Heart left ventricle (tissue), 16 donors: ENCODE measurements around the gene SOX9. TPM values are rescaled to one million over a fixed set of nuclear protein-coding genes. Genes with fewer than 3 reads are reported as not detected.
"Not testable (repeated sequence)": the region's sequence is repeated elsewhere in the genome, so short reads cannot be mapped to it uniquely, and the experiment has no call there.

Experiments used
- ATAC-seq, 4 donors: fragments of 200-7000 bp; cut with Tn5 transposase; one replicate each; pipeline ENCODE4 v1.9.1; 2020 to 2022; ENCODE audit warnings: moderate library complexity in 4 of 4, mild to moderate bottlenecking in 3 of 4, moderate number of reproducible peaks in 1 of 4
- DNase-seq, 5 donors: peaks; one replicate each; pipeline ENCODE4 v3.0.0-alpha.2; 2020
- H3K27ac ChIP-seq, 12 donors: fragments of 200-600 bp; sonication (generic) in 4 of 12; one replicate each; pipeline versions ENCODE4 v1.5.0 to v1.8.0; 2016 to 2022; ENCODE audit warnings: mild to moderate bottlenecking in 2 of 12
- H3K27me3 ChIP-seq, 9 donors: fragments of 200-600 bp; sonication (generic) in 2 of 9; one replicate each; pipeline versions ENCODE4 v1.5.1 to v1.8.0; 2016 to 2022; ENCODE audit warnings: mild to moderate bottlenecking in 3 of 9
- H3K36me3 ChIP-seq, 9 donors: fragments of 200-600 bp; sonication (generic) in 2 of 9; one replicate each; pipeline versions ENCODE4 v1.5.0 to v1.8.0; 2018 to 2022; ENCODE audit warnings: mild to moderate bottlenecking in 2 of 9
- H3K4me1 ChIP-seq, 12 donors: fragments of 200-600 bp; sonication (generic) in 4 of 12; one replicate each; pipeline versions ENCODE4 v1.5.0 to v1.8.0; 2016 to 2022; ENCODE audit warnings: mild to moderate bottlenecking in 3 of 12
- H3K4me3 ChIP-seq, 12 donors: fragments of 200-600 bp; sonication (generic) in 4 of 12; one replicate each; pipeline versions ENCODE4 v1.5.0 to v1.8.0; 2017 to 2022; ENCODE audit warnings: mild to moderate bottlenecking in 9 of 12, moderate library complexity in 4 of 12
- H3K9me3 ChIP-seq, 12 donors: fragments of 200-600 bp; sonication (generic) in 4 of 12; one replicate each; pipeline versions ENCODE4 v1.5.0 to v1.8.0; 2016 to 2022; ENCODE audit warnings: mild to moderate bottlenecking in 1 of 12
- POLR2A ChIP-seq, 2 donors: fragments of 450-650 bp; IDR thresholded peaks; one replicate each; pipeline ENCODE4 v1.6.1; 2017; ENCODE audit warnings: antibody characterized with exemption in 2 of 2, mild to moderate bottlenecking in 2 of 2, moderate library complexity in 2 of 2
- WGBS, 4 donors: extraction: QIAGEN DNeasy Blood & Tissue Kit in 2 of 4; methylation state at CpG; one replicate each; pipeline versions ENCODE4 v1.1.5 to v1.1.7; 2013 to 2018; 5-methylcytosine and 5-hydroxymethylcytosine counted together
- intact Hi-C, 10 donors: fragments of 100-400 bp; cut with DNase I; formaldehyde crosslinking; loops; one replicate each; pipeline versions ENCODE4 v1.11.1 to v1.14.2; 2022
- polyA plus RNA-seq, 2 donors: library from polyadenylated mRNA; stranded (reverse); fragments of 200-250 nt; gene quantifications; one replicate each; pipeline ENCODE4 v1.2.3, GENCODE V29; 2013
- total RNA-seq, 9 donors: library from RNA; depleted of rRNA in 2 of 9; stranded (reverse); fragments of >200 nt in 2 of 9; fragmentation: NEBNext Ultra II Directional in 3 of 9; extraction: Animal tissue kit (Norgen Biotek cat#: 25700) in 3 of 9; gene quantifications; one replicate each; pipeline versions ENCODE4 v1.1.0 to v1.2.4, GENCODE V29; 2016 to 2023
- TF ChIP-seq, protein P1 (sequence below), 12 donors: fragments of 200-600 bp; sonication (generic) in 4 of 12; IDR thresholded peaks; one replicate each; pipeline versions ENCODE4 v1.5.0 to v1.8.0; 2018 to 2022; ENCODE audit warnings: antibody characterized with exemption in 12 of 12, mild to moderate bottlenecking in 5 of 12
- donor health status: ischemic (EF 13 %, LVEDD 7.1; RV severe dilation, severe dysfunction).
- donor health status: healthy with polysubstance abuse.
- donor health status: DM: no; HTN: yes; CAD: no.
- donor health status: DM: no; HTN: no; CAD: no.
- donor health status: ischemic (EF 25% LVEDD 6.9; RV normal size, moderate dysfunction).
- donor health status: ischemic (EF 25% LVEDD 5.7; RV mildly dilated, moderate dysfunction).
- donor health status: healthy.
- donor health status: DM: yes; HTN: yes; CAD: no.
- donor health status: ischemic (EF 35%, LVEDD 5.7; RV mildly dilated, moderate dysfunction).
- donor health status: nonischemic (EF 11% LVEDD 7.7; RV severe dilation, severe dysfunction).
- donor health status: DM: yes; HTN: yes; CAD: no.
- donor health status: PGD.
- donor health status: ischemic (EF 29% LVEDD 5.4; RV normal size, mild dysfunction).
- donor health status: nonischemic (EF 23%, LVEDD 6.1; RV moderate dilation, normal function).

The SOX9 gene
- total and polyA plus RNA-seq, 11 donors = 7.6 to 19.7 (median 12.8) TPM

DNA sequence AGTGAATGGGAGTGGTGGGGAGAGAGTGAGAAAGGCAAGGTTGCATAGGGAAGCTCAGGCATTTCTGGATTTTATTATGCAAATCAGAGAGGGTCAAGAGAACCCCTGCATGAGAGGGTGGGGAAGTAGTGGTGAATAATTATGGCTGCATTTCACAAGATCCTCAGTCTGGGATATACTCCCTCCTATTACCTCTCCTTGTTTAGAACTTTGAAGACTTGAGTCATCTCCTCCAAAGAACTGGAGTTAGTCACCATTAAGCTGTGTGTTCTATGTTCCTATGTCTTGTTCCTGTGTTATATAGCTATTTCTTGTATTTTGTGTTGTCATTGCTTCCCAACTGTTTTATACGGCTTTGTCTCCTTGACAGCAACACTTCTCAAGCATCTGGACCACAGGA lies 18.4 kb downstream of the SOX9 start:
- peaks cover 0 to 9% (median 0%) of the 10 kb centered on the region in 12 donors for H3K4me1 ChIP-seq
- no peak for ATAC-seq
- no peaks in the 10 kb centered on the region for H3K27me3 ChIP-seq
- intact Hi-C loops = no loop called here
- WGBS, 4 donors = 85 to 91% (median 89%) methylated on average over 1 of the region's 1 CpG
- H3K27ac ChIP-seq = no peak overlapping the region
- DNase-seq = no peak
- no peak overlapping the region for H3K4me3 ChIP-seq
- no peaks in the 10 kb centered on the region for H3K9me3 ChIP-seq
- no peaks in the 10 kb centered on the region for H3K36me3 ChIP-seq
- TF ChIP-seq POLR2A (IDR thresholded peaks at IDR 0.05) = no peak

DNA sequence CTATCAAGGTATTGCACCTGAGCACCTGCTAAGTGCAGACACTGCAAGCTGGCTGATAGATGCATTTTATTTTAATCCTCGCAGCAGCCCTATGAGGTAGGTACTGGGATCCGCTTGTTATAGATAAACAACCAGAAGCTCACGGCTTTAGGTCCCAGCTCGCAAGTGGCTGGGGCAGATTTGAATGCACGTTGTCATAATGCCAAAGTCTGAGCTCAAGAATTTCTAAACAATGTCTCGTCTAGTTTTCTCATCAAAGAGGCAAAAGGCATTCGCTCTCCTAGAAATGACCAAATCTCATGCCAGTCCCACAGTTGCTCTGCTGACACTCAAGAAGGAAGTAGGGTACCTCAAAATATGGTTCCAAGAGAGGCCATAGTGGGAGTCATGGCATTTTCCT lies 20.5 kb downstream of the SOX9 start:
- Histone ChIP-seq H3K27me3 (no peaks in the 10 kb centered on the region), H3K9me3 (no peaks in the 10 kb centered on the region), H3K36me3 (no peaks in the 10 kb centered on the region), H3K27ac (no peak overlapping the region), H3K4me3 (no peak overlapping the region), H3K4me1 (peaks cover 0 to 4% (median 0%) of the 10 kb centered on the region in 12 donors)
- ATAC-seq = no peak
- intact Hi-C loops = no loop called here
- TF ChIP-seq, protein P1, sequence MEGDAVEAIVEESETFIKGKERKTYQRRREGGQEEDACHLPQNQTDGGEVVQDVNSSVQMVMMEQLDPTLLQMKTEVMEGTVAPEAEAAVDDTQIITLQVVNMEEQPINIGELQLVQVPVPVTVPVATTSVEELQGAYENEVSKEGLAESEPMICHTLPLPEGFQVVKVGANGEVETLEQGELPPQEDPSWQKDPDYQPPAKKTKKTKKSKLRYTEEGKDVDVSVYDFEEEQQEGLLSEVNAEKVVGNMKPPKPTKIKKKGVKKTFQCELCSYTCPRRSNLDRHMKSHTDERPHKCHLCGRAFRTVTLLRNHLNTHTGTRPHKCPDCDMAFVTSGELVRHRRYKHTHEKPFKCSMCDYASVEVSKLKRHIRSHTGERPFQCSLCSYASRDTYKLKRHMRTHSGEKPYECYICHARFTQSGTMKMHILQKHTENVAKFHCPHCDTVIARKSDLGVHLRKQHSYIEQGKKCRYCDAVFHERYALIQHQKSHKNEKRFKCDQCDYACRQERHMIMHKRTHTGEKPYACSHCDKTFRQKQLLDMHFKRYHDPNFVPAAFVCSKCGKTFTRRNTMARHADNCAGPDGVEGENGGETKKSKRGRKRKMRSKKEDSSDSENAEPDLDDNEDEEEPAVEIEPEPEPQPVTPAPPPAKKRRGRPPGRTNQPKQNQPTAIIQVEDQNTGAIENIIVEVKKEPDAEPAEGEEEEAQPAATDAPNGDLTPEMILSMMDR (IDR thresholded peaks at IDR 0.05) = no peak
- TF ChIP-seq POLR2A (IDR thresholded peaks at IDR 0.05) = no peak
- 83 to 89% (median 86%) methylated on average over 7 of the region's 7 CpGs for WGBS, 4 donors
- no peak for DNase-seq

DNA sequence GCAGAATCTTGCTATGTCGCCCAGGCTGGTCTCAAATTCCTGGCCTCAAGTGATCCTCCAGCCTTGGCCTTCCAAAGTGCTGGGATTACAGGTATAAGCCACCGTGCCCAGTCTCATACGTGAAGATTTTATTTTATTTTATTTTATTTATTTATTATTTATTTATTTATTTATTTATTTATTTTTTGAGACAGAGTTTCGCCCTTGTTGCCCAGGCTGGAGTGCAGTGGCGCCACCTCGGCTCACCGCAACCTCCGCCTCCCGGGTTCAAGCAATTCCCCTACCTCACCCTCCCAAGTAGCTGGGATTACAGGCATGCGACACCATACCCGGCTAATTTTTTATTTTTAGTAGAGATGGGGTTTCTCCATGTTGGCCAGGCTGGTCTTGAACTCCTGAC lies 21.3 kb downstream of the SOX9 start:
- H3K9me3 ChIP-seq, H3K27me3 ChIP-seq, ATAC-seq, H3K4me1 ChIP-seq, DNase-seq, H3K27ac ChIP-seq, H3K36me3 ChIP-seq, intact Hi-C loops, H3K4me3 ChIP-seq: not testable (repeated sequence)
- 94 to 97% (median 96%) methylated on average over 11 of the region's 11 CpGs for WGBS, 4 donors

DNA sequence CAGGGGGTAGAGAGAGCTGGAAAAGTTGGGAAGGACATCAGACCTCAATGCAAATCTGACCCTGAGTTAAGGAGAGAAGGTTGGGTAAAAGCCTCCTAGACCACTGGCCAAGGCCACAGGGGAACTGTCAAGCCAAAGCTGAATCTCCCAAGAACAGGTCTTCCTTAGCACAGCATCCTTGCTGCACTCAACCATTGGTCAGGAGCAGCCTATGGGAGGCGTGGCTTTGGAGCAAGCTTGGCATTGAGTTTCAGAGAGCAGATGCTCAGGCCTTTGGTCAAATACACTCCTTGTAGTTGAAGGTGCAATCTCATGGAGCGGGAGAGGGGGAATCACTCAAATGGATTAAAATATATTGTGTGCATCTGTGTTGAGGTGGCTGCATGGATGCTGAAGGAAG lies 21.8 kb downstream of the SOX9 start:
- Histone ChIP-seq H3K27ac (no peak overlapping the region), H3K9me3 (no peaks in the 10 kb centered on the region), H3K36me3 (no peaks in the 10 kb centered on the region), H3K4me1 (no peaks in the 10 kb centered on the region), H3K4me3 (no peak overlapping the region), H3K27me3 (no peaks in the 10 kb centered on the region)
- 84 to 94% (median 87%) methylated on average over 2 of the region's 2 CpGs for WGBS, 4 donors
- TF ChIP-seq, protein P1 (IDR thresholded peaks at IDR 0.05) = no peak
- no peak for TF ChIP-seq POLR2A (IDR thresholded peaks at IDR 0.05)
- intact Hi-C loops = no loop called here
- ATAC-seq = no peak
- no peak for DNase-seq

DNA sequence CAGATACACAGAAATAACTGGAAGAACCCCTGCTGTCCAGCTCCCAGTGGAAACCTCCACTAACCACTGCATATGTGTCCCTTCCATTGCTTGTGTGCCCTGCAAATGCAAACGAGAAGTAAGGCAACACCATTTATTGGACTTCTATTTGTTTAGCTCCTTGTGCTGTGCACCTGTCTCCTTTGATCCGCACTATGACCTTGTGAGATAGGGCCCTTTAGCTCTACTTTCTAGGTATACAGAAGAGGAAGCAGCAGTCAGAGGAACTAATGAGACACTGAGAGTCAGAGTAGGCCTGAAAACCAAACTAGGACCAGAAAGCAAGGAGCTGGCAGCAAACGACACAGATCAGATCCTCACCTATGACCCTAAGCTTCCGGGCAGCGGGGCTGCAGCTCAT lies 22.4 kb downstream of the SOX9 start:
- no peak overlapping the region for H3K27ac ChIP-seq
- H3K27me3 ChIP-seq = no peaks in the 10 kb centered on the region
- H3K36me3 ChIP-seq = no peaks in the 10 kb centered on the region
- TF ChIP-seq, protein P1 (IDR thresholded peaks at IDR 0.05) = no peak
- no peak for TF ChIP-seq POLR2A (IDR thresholded peaks at IDR 0.05)
- ATAC-seq (no peak), DNase-seq (no peak)
- WGBS, 4 donors = 68 to 83% (median 78%) methylated on average over 5 of the region's 5 CpGs
- H3K9me3 ChIP-seq = no peaks in the 10 kb centered on the region
- no peaks in the 10 kb centered on the region for H3K4me1 ChIP-seq
- intact Hi-C loops = no loop called here
- H3K4me3 ChIP-seq = no peak overlapping the region
